ENCODE data around the gene RPUSD1. TPM values are rescaled to one million over a fixed set of nuclear protein-coding genes. Genes with fewer than 3 reads are reported as not detected.
"Not testable (repeated sequence)": the region's sequence is repeated elsewhere in the genome, so short reads cannot be mapped to it uniquely, and the experiment has no call there.

The RPUSD1 gene
- total RNA-seq, 4 donors from 2014 or later: 5.9 to 80.0 (median 16.7) TPM

GRCh38 chr16:756428-756827, 31.8 kb downstream of the RPUSD1 start:
- Histone ChIP-seq H3K36me3 (no peaks in the 10 kb centered on the region), H3K9me3 (no peaks in the 10 kb centered on the region), H3K4me1 (peaks cover 0 to 6% of the 10 kb centered on the region in 2 donors), H3K4me3 (no peak overlapping the region), H3K27me3 (no peaks in the 10 kb centered on the region), H3K27ac (no peak overlapping the region)
- TF ChIP-seq POLR2A (IDR thresholded peaks at IDR 0.05): no peak
- TF ChIP-seq CTCF (IDR thresholded peaks at IDR 0.05): no peak
- DNase-seq: no peak
- intact Hi-C loops (cut with DNase I; ENCODE audit: low total_unique reads): no loop called here

DNA sequence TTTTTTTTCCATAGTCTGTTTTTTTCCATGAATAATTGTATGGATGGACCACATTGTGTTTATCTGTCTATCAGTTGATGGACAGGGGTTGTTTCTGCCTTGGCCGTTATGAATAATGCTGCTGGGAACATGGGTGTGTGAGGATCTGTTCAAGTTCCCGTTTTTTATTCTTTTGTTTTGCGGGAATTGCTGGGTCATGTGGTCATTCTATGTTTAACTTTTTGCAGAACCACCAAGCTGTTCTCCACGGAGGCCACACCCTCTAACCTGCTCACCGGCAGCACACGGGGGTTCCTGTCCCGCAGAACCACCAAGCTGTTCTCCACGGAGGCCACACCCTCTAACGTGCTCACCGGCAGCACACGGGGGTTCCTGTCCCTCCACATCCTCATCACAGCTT, 33.5 kb downstream of the RPUSD1 start:
- H3K27ac ChIP-seq: no peak overlapping the region
- H3K4me3 ChIP-seq: no peak overlapping the region
- no peaks in the 10 kb centered on the region for H3K4me1 ChIP-seq
- intact Hi-C loops (cut with DNase I; ENCODE audit: low total_unique reads): no loop called here
- DNase-seq: no peak
- no peak for TF ChIP-seq POLR2A (IDR thresholded peaks at IDR 0.05)
- TF ChIP-seq CTCF (IDR thresholded peaks at IDR 0.05): no peak
- no peaks in the 10 kb centered on the region for H3K36me3 ChIP-seq
- no peaks in the 10 kb centered on the region for H3K9me3 ChIP-seq
- no peaks in the 10 kb centered on the region for H3K27me3 ChIP-seq

DNA sequence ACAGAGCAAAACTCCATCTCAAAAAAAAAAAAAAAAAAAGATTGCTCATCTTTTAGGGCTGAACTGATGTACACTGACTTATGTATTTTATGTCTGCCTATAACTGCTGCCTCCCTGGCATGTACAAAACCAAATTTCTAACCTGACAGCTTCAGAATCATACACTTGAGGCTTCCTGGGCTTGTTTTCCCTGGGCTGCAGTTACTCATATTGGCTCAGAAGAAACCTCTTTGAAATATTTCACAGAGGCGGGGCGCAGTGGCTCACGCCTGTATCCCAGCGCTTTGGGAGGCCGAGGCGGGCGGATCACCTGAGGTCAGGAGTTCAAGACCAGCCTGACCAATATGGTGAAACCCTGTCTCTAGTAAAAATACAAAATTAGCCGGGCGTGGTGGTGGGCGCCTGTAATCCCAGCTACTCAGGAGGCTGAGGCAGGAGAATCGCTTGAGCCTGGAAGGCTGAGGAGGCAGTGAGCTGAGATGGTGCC, 34.0 kb downstream of the RPUSD1 start:
- H3K9me3 ChIP-seq; H3K36me3 ChIP-seq; H3K4me1 ChIP-seq; DNase-seq; H3K4me3 ChIP-seq; H3K27me3 ChIP-seq; intact Hi-C loops (cut with DNase I; ENCODE audit: low total_unique reads); H3K27ac ChIP-seq: not testable (repeated sequence)

DNA sequence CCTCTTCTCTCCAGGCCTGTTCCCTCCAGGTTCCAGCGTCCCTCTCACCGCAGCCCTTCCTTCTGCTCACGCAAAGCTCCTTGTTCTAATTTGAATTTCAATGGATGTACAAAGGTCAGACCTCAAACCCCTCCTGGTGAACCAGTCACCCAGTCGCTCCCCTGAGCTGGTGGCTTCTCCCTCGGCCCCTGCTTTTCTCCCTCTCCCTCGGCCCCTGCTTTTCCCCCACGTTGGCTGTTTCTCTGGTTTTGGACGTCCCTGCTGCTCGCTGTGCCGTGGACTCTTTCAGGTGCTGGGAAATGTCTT, 36.2 kb downstream of the RPUSD1 start:
- no peak overlapping the region for H3K4me3 ChIP-seq
- no peak for DNase-seq
- H3K27me3 ChIP-seq: no peaks in the 10 kb centered on the region
- no peak overlapping the region for H3K27ac ChIP-seq
- no peak for TF ChIP-seq CTCF (IDR thresholded peaks at IDR 0.05)
- TF ChIP-seq POLR2A (IDR thresholded peaks at IDR 0.05): no peak
- intact Hi-C loops (cut with DNase I; ENCODE audit: low total_unique reads): no loop called here
- no peaks in the 10 kb centered on the region for H3K4me1 ChIP-seq
- H3K36me3 ChIP-seq: no peaks in the 10 kb centered on the region
- no peaks in the 10 kb centered on the region for H3K9me3 ChIP-seq

GRCh38 chr16:751152-752006, 36.8 kb downstream of the RPUSD1 start:
- H3K4me1 ChIP-seq: no peaks in the 10 kb centered on the region
- TF ChIP-seq CTCF (IDR thresholded peaks at IDR 0.05): no peak
- TF ChIP-seq POLR2A (IDR thresholded peaks at IDR 0.05): no peak
- no peak for DNase-seq
- no peaks in the 10 kb centered on the region for H3K36me3 ChIP-seq
- no peak overlapping the region for H3K4me3 ChIP-seq
- H3K9me3 ChIP-seq: no peaks in the 10 kb centered on the region
- intact Hi-C loops (cut with DNase I; ENCODE audit: low total_unique reads): no loop called here
- no peaks in the 10 kb centered on the region for H3K27me3 ChIP-seq
- H3K27ac ChIP-seq: no peak overlapping the region

All from uterus (tissue), 4 donors.